Mucosa of rectum (tissue), 2 donors: ENCODE data around the gene RPRD1A.
"Not testable (repeated sequence)": the region's sequence is repeated elsewhere in the genome, so short reads cannot be mapped to it uniquely, and the experiment has no call there.

Source experiments
- H3K27ac ChIP-seq, 2 donors: one replicate each; pipeline ENCODE4 v1.7.0; 2013; ENCODE audit warnings: inconsistent platforms in 2 of 2, low read depth in 2 of 2, low read length in 2 of 2
- H3K27me3 ChIP-seq, 2 donors: one replicate each; pipeline ENCODE4 v1.7.0; 2013; ENCODE audit warnings: low read length in 2 of 2; ENCODE audit not compliant: control insufficient read depth in 2 of 2, insufficient read depth in 2 of 2
- H3K36me3 ChIP-seq, 2 donors: one replicate each; pipeline ENCODE4 v1.7.0; 2013; ENCODE audit warnings: low read length in 2 of 2; ENCODE audit not compliant: control insufficient read depth in 2 of 2, insufficient read depth in 2 of 2
- H3K4me1 ChIP-seq, 2 donors: one replicate each; pipeline ENCODE4 v1.7.0; 2013; ENCODE audit warnings: low read length in 2 of 2, mild to moderate bottlenecking in 1 of 2; ENCODE audit not compliant: control insufficient read depth in 2 of 2, insufficient read depth in 2 of 2
- H3K4me3 ChIP-seq, 2 donors: one replicate each; pipeline ENCODE4 v1.7.0; 2013; ENCODE audit warnings: low read length in 2 of 2
- H3K9ac ChIP-seq, 2 donors: one replicate each; pipeline ENCODE4 v1.7.0; 2013; ENCODE audit warnings: low read length in 2 of 2, low read depth in 1 of 2, mild to moderate bottlenecking in 1 of 2
- H3K9me3 ChIP-seq, 2 donors: one replicate each; pipeline ENCODE4 v1.7.0; 2013; ENCODE audit warnings: low read length in 2 of 2; ENCODE audit not compliant: control insufficient read depth in 2 of 2
- donor health status: healthy.
- donor health status: Normal muscosa, but diverticular disease.

Gene RPRD1A

DNA sequence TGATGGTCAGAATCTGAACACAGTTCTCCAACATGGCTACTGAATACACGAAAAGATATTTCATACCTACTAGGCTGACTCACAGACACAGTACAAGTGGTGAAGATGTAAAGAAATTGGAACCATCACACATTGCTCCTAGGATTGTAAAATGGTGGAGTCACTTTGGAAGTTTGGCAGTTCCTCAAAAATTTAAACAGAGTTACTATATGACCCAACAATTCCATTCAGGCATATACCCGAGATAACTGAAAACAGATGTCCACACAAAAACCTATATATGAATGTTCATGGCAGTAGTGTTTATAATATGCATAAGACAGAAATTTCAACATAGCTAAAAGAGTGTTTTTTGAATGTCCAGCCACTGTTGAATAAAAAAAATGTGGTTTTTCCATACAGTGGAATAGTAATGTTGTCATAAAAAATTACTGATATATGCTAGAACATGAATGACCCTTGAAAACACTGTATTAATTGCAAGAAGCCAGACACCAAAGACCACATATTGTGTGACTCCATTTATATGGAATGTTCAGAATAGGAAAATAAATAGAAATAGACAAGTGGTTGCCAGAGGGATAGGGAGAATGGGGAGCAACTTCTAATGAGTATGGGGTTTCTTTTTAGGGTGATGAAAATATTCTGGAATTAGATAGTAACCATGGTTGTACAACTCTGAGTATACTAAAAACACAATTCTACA is 84.8 kb downstream of the RPRD1A start:
- no peaks in the 10 kb centered on the region for H3K4me1 ChIP-seq
- no peak overlapping the region for H3K4me3 ChIP-seq
- H3K27me3 ChIP-seq = no peaks in the 10 kb centered on the region
- H3K9me3 ChIP-seq = no peaks in the 10 kb centered on the region
- no peak overlapping the region for H3K9ac ChIP-seq
- H3K27ac ChIP-seq = no peak overlapping the region
- peaks cover 33 to 38% of the 10 kb centered on the region in 2 donors for H3K36me3 ChIP-seq

- Histone ChIP-seq H3K4me1 (no peaks in the 10 kb centered on the region), H3K36me3 (peaks cover 43 to 45% of the 10 kb centered on the region in 2 donors), H3K27me3 (no peaks in the 10 kb centered on the region), H3K9ac (no peak overlapping the region), H3K9me3 (no peaks in the 10 kb centered on the region), H3K27ac (no peak overlapping the region), H3K4me3 (no peak overlapping the region)
These were observed 88.2 kb downstream of the RPRD1A start for GRCh38 chr18:35979112-35979511.

DNA sequence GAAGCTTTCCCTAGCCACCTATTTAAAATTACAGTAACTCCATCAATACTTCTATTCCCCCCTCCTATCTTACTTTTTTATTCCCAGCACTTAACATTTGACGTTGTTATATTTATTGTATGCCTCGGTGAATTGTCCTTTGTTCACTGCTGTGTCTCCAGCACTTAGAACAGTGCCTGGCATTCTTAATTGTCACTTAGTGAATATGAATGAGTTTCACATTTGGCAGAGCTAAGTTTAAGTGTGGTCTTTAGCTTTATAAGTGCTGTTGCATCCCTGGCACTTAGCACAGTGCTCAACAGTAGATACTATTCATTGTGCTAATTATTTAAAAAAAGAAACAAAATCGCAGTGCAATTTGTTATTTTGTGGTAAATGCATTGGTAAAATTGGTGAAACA is 93.2 kb downstream of the RPRD1A start:
- no peaks in the 10 kb centered on the region for H3K9me3 ChIP-seq
- peaks cover 23 to 25% of the 10 kb centered on the region in 2 donors for H3K36me3 ChIP-seq
- H3K4me1 ChIP-seq = peaks cover 7 to 11% of the 10 kb centered on the region in 2 donors
- no peak overlapping the region for H3K27ac ChIP-seq
- H3K4me3 ChIP-seq = no peak overlapping the region
- H3K27me3 ChIP-seq = no peaks in the 10 kb centered on the region
- H3K9ac ChIP-seq = no peak overlapping the region

DNA sequence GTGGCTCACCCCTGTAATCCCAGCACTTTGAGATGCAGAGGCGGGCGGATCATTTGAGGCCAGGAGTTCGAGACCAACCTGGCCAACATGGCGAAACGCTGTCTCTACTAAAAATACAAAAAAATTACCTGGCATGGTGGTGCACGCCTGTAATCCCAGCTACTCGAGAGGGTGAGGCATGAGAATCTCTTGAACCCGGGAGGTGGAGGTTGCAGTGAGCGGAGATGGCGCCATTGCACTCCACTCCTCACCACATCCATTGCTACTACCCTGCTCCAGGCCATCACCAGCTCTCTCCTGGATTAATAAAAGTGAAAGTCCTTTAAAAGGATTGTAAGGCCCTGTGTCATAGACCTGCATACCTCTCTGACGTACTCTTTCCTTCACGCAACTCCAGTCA is 93.7 kb downstream of the RPRD1A start:
- Histone ChIP-seq H3K9me3 (no peaks in the 10 kb centered on the region), H3K4me1 (peaks cover 7 to 11% of the 10 kb centered on the region in 2 donors), H3K27me3 (no peaks in the 10 kb centered on the region), H3K27ac (no peak overlapping the region), H3K4me3 (peak overlapping the region; percentile 83 to 87), H3K36me3 (peaks cover 18 to 21% of the 10 kb centered on the region in 2 donors), H3K9ac (no peak overlapping the region)

- Histone ChIP-seq H3K9ac (peak within 1 kb of the TSS; percentile 79 to 80), H3K27me3 (no peaks in the 10 kb centered on the region), H3K36me3 (peaks cover 5 to 9% of the 10 kb centered on the region in 2 donors), H3K9me3 (no peaks in the 10 kb centered on the region), H3K27ac (peak within 1 kb of the TSS; percentile 85 to 90), H3K4me3 (peak within 1 kb of the TSS; percentile 83 to 87), H3K4me1 (peaks cover 7 to 11% of the 10 kb centered on the region in 2 donors)
These were observed 95.0 kb downstream of the RPRD1A start, which contains the start of gene RMP24 for GRCh38 chr18:35972197-35973000. Gene RMP24 (plus strand): TSS chr18:35972679.

- H3K27me3 ChIP-seq = no peaks in the 10 kb centered on the region
- peak overlapping the region; percentile 76 to 87 for H3K4me3 ChIP-seq
- peak overlapping the region; percentile 79 to 80 for H3K9ac ChIP-seq
- peaks cover 7 to 11% of the 10 kb centered on the region in 2 donors for H3K4me1 ChIP-seq
- no peaks in the 10 kb centered on the region for H3K9me3 ChIP-seq
- H3K36me3 ChIP-seq = peaks cover 4 to 7% of the 10 kb centered on the region in 2 donors
- H3K27ac ChIP-seq = peak overlapping the region; percentile 85 to 90
These were observed 95.6 kb downstream of the RPRD1A start for GRCh38 chr18:35971661-35972196.

DNA sequence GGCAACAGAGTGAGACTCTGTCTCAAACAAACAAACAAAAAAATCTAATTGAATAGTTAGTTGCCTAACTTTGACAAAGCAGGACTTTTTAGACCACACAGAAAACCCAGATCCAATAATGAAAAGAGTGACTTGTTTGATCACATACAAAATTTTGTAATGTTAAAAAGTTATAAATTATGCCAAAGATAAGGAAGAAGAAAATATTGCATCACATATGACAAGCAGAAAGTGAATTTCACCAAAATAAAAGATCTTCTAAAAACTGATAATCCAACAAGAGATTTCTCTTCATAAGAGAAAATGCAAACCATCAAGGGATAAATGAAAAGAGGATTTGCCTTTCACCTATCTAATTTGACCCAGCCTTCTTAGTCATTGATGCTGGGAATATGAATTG is 97.7 kb downstream of the RPRD1A start:
- no peak overlapping the region for H3K4me3 ChIP-seq
- no peaks in the 10 kb centered on the region for H3K9me3 ChIP-seq
- H3K4me1 ChIP-seq = peaks cover 7 to 11% of the 10 kb centered on the region in 2 donors
- no peak overlapping the region for H3K27ac ChIP-seq
- no peaks in the 10 kb centered on the region for H3K36me3 ChIP-seq
- H3K9ac ChIP-seq = no peak overlapping the region
- H3K27me3 ChIP-seq = no peaks in the 10 kb centered on the region

GRCh38 chr18:35968278-35968880 is 99.0 kb downstream of the RPRD1A start:
- H3K27me3 ChIP-seq = no peaks in the 10 kb centered on the region
- no peak overlapping the region for H3K9ac ChIP-seq
- no peak overlapping the region for H3K27ac ChIP-seq

DNA sequence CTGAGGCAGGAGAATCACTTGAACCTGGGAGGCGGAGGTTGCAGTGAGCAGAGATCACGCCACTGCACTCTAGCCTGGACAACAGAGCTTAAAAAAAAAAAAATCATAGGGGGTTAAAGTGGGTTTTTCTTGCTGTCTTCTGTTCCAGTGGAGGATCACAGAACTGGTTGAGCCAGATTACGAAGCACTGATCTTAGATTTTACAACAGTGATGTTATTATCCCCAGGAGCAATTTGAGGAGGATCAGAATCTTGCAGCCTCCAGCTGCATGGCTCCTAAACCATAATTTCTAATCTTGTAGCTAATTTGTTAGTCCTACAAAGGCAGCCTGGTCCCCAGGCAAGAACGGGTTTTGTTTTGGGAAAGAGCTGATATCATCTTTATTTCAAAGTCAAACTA is 99.5 kb downstream of the RPRD1A start:
- not testable (repeated sequence) for H3K9ac ChIP-seq, H3K27ac ChIP-seq, H3K27me3 ChIP-seq, H3K4me1 ChIP-seq, H3K9me3 ChIP-seq, H3K4me3 ChIP-seq, H3K36me3 ChIP-seq

More at GRCh38 chr18:35968278-35968880, 99.0 kb downstream of the RPRD1A start:
- Histone ChIP-seq H3K9me3 (no peaks in the 10 kb centered on the region), H3K36me3 (no peaks in the 10 kb centered on the region), H3K4me3 (no peak overlapping the region), H3K4me1 (peaks cover 5 to 9% of the 10 kb centered on the region in 2 donors)

- no peaks in the 10 kb centered on the region for H3K27me3 ChIP-seq
These were observed 103.0 kb downstream of the RPRD1A start for GRCh38 chr18:35964319-35964718.

More at GRCh38 chr18:35964319-35964718, 103.0 kb downstream of the RPRD1A start:
- Histone ChIP-seq H3K4me3 (no peak overlapping the region), H3K27ac (no peak overlapping the region), H3K4me1 (no peaks in the 10 kb centered on the region), H3K36me3 (no peaks in the 10 kb centered on the region), H3K9me3 (no peaks in the 10 kb centered on the region), H3K9ac (no peak overlapping the region)
